Activated CD8-positive, alpha-beta memory T cell treated with anti-CD3 and anti-CD28 coated beads for 24 hours (primary cell): ENCODE data around the gene TPM1.
A peak's percentile ranks its signal among the peaks of the same experiment; 100 is the strongest.

Experiments
- DNase-seq: peaks from one replicate; pipeline ENCODE4 v3.0.0-alpha.2; 2020

The TPM1 gene

DNA sequence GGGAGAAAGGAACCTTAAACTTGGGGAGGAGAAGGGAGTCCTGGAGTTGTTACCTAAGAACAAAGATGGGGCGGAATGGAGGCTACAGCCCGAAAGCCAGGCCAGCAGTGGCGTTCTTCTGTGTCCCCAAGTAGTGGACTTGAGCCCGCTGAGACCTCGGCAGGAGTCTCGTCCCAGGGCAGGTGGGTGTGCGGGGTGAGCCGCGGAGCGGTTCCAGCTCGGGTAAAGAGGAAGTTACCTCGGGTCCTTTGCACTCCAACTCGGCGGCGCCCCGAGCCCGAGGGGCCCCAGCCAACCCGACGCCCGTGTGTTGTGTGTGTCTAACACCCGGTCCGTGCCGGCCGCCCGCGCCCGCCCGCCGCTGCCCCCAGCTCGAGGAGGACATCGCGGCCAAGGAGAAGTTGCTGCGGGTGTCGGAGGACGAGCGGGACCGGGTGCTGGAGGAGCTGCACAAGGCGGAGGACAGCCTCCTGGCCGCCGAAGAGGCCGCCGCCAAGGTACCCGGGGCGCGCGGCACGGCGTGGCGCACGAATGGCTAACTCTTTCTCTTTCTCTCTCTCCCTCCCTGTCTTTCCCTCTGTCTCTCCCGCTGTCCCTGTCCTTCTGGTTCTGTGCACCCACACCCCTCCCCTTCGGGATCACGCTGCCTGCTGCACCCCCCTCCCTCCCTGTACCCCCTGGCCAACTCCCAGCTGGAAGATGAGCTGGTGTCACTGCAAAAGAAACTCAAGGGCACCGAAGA lies 959 bp downstream of the TPM1 start:
- peak; percentile 60 for DNase-seq

DNA sequence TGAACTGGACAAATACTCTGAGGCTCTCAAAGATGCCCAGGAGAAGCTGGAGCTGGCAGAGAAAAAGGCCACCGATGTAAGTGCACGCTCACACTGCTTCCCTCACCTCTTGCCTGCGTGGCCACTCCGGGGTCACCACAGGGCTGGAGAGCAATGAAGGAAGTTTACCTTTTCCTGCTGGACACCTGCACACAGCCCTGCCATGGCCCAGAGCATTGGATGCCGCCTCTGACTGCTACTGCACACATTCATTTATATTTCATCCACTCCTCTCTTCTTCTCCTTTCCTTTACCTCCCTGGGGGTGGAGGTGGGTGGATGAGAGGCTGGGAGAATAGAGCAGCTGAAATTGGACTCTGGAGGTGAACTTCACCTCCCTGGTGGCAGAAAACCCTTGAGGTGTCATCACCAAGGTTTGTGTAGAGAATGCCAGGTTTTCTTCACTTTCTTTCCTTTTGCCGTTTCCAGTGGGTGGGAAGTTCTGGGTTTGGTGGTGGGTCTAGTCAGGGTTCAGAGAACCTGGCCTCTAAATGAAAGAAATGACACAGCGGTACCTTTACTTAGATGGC lies 1.6 kb downstream of the TPM1 start:
- no peak for DNase-seq

GRCh38 chr15:63044645-63045464 lies 2.3 kb downstream of the TPM1 start:
- no peak for DNase-seq

DNA sequence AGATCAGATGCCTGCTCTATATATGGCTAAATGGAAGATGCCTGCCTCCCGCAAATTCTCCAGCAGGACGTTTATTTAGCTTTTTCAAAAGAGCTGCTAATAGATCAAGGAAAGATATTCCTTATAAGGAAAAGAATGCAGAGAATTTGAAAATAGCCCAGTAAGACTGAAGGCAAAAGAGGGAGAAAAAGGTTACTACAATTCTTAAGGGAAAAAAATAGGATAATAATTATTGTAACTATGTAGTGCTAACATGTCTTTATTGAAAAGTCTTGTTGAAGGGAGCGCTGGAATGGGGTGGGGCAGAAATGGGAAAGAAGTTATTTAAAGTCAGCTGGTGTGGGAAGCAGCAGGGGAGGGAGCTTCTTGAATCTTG lies 2.9 kb downstream of the TPM1 start:
- no peak for DNase-seq

DNA sequence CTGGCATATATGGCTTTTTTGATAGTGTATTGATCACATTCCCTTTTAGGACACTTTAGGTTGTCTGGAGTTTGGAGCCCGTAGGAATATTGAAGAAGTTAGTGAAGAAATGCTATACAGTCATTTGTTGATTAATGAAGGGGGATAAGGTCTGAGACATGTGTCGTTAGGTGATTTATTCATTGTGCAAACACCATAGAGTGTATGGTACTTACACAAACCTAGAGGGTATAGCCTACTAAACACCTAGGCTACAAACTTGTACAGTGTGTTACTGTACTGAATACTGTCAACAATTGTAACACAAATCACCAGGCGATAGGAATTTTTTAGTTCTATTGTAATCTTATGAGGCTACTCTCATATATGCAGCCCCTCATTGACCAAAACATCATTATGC lies 3.3 kb downstream of the TPM1 start:
- DNase-seq: no peak

- no peak for DNase-seq
Measured at GRCh38 chr15:63046917-63047760, 4.6 kb downstream of the TPM1 start.

- no peak for DNase-seq
Measured at GRCh38 chr15:63047792-63048114, 5.2 kb downstream of the TPM1 start.

DNA sequence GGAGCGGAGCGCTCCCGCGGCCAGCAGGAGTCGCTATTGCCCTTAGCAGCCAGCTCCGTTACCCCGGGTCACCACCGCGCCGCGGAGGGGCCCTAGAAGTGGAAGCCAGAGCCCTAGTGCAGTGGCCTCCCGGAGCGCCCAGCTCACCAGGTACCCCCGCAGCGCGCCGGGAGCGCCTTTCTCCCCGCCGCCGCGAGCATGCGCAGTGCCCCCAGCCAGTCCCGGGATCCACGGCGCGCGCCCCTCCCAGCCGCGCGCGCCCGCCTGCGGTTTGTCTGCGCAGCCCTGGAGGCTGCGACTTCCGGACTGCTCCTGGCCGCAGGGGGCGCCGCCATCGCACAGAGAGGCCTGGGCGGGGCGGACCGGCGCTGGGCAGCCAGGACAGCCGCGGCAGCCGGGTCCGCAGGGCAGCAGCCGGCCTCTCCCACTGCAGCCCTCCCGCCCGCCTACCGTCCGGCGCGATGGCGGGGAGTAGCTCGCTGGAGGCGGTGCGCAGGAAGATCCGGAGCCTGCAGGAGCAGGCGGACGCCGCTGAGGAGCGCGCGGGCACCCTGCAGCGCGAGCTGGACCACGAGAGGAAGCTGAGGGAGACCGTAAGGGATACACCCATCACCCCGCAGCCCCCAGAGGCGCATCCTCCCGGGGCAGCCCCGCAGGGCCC lies 5.7 kb downstream of the TPM1 start:
- peak; percentile 94 for DNase-seq

DNA sequence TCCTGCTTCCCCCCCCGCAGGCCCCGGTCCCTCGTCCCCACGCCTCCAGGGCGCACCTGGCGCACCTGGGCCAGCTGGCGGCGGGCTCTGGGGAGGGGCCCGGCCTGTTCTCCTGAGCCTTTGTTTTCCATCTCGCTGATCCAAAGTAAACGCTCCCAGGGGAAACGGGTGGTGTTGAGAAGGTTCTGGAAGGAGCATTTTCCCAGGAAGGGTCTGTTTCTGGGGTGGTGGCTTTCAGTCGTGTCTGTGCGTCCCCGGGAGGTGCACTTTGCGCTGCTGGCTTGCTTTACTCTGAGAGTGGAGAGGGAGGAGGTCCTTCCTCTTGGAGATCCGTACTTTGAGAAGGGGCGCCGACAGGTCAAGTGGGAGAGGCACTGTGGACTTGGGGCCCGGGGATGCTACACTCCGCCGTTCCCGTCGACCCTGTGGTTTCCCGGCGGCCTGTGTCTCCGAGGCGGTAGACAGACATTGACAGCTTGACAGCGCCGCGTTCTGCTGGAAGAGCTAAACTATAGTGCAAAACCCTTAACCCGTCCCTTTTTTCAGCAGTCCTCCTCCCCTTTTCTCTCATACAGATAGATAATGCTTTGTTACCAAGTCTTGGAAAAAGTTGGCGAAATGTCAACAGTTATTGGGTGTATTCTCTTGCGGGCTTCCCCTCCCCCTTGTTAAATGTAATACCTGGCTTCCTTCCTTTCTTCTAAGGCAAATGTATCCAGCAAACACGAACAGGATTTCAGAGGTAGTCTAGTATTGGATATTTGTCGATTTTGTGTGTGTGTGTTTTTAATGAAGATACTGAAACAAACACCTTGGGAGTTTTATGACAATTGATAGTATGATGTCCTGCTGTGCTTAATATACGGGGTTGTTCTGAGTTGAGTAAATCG lies 6.5 kb downstream of the TPM1 start:
- DNase-seq: peak; percentile 72

- DNase-seq: no peak
Measured at GRCh38 chr15:63049783-63050371, 7.3 kb downstream of the TPM1 start.

- no peak for DNase-seq
Measured at GRCh38 chr15:63050731-63051155, 8.2 kb downstream of the TPM1 start.

- DNase-seq: no peak
Measured at GRCh38 chr15:63051156-63052066, 8.9 kb downstream of the TPM1 start.

DNA sequence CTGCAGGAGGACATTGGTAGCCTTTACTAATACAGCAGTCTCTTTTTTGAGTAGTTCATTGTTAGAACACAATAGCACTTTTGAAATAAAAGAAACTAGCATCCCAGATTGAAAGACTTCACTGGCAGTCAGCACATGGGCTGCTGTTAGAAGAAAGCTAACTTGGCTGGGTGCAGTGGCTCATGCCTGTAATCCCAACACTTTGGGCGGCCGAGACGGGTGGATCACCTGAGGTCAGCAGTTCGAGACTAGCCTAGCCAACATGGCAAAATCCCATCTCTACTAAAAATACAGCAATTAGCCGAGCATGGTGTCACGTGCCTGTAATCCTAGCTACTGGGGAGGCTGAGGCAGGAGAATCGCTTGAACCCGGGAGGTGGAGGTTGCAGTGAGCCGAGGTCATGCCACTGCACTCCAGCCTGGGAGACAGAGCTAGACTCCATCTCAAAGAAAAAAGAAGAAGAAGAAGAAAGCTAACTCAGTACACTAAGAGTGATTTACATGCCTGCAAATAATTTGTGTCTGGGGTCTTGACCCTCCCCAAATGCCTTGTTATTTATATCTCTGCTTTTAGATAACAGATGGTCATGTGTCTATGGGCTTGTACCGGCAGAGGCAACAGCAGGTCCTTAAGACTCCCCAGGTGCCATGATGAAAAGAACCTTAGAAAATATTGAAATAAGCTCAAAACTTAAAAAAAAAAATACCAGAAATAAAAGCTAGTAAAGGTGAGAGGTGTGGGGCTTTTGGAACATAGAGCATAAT lies 9.7 kb downstream of the TPM1 start:
- no peak for DNase-seq

- no peak for DNase-seq
Measured at GRCh38 chr15:63052961-63053698, 10.6 kb downstream of the TPM1 start.

DNA sequence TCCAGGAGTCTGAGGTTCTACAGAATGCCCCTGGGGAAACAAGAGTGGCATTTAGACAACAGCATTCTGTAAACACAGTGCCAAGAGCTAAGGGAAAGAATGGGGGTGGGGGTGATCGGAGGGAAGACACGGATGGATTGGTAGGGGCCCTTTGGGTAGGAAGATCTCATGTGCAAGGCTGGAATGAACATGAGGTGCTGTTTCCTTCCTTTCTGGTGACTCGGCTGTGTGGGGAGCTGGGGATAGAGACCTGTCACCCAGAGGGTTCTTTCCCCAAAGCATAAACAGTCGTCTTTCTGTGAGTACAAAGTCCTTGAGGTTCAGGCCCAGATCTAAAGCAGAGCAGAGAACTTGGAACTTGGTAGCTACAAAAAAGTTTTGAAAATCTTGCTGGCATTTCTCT lies 11.7 kb downstream of the TPM1 start:
- DNase-seq: no peak

GRCh38 chr15:63054985-63055384 lies 12.4 kb downstream of the TPM1 start:
- no peak for DNase-seq

DNA sequence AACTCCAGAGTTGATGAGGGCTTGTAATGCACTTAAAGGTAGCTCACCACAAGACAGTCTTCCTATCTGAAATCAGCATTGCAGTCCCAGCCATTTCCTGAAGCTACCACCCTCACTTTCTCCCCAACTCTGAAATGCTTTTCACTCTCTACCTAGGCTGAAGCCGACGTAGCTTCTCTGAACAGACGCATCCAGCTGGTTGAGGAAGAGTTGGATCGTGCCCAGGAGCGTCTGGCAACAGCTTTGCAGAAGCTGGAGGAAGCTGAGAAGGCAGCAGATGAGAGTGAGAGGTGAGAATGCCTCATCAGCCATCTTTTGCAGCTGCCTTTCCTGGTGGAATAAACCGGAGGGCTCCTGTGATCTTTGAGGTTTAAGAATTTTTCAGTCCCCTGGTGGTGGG lies 14.3 kb downstream of the TPM1 start:
- no peak for DNase-seq
